NAMALWA (cell line): ENCODE measurements around the gene LHX5.
A peak's percentile ranks its signal among the peaks of the same experiment; 100 is the strongest.

Source experiments
- DNase-seq: peaks from one replicate; pipeline ENCODE4 v3.0.0-alpha.2; 2015; ENCODE audit warnings: low spot score

The LHX5 gene

DNA sequence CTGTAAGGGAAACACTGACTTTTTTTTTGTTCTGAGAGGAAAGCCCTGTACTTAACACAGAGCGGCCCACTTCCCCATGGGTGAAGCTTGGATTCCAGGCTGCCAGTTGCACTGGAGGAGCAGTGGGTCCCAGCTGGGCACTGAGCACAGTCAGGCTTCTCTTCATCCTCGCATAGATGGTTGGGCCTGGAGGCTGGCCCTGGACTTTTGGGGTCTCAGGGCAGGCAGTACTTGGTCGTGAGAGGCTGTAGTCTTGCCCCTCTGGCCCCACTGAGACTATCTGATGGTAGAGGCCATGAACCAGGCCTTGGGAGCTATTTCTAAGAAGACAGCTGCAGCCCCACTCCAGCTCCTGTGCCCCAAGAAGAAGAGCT lies 6.2 kb upstream of the LHX5 start:
- DNase-seq: no peak

GRCh38 chr12:113477171-113477841 lies 5.6 kb upstream of the LHX5 start:
- DNase-seq: no peak

DNA sequence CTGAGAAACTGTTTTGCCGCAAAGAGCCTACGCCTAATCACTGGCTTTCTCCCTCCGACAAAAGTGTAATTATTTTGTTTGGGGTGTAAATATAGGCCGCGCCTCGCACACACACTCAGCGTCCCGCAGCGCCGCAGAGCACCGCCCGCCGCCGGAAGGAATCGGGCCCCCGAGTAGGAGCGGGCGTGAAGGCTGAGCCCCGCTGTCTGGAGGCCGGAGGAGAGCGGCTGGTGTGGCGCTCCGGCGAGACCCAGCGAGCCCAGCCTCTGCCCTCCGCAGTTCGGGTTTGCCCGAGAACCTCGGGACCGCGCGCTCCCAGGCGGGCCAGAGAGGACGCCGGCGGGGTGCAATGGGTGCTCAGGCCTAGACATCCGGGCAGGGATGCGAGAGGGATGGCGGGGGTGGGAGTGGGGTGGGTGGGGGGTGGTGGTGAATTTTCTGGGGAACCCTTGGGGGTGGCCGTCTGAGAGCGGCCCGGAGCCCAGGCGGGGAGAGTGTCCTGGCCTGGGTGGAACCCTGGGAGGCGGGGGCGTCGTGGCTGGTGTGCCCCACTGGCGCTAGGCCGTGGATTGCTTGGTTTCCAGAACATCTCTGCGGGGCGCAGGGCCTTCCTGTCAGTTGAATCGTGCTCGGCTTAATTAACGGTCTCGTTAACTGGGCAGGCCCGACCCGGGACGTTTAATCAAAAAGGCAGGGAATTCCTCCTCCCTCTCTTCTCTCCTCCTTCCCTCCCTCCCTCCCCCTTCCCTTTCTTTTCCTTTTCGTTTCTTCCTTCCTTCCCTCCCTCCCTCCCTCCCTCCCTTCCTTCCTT lies 4.7 kb upstream of the LHX5 start:
- DNase-seq: no peak

- no peak for DNase-seq
These were observed 3.9 kb upstream of the LHX5 start for GRCh38 chr12:113475451-113476175.

DNA sequence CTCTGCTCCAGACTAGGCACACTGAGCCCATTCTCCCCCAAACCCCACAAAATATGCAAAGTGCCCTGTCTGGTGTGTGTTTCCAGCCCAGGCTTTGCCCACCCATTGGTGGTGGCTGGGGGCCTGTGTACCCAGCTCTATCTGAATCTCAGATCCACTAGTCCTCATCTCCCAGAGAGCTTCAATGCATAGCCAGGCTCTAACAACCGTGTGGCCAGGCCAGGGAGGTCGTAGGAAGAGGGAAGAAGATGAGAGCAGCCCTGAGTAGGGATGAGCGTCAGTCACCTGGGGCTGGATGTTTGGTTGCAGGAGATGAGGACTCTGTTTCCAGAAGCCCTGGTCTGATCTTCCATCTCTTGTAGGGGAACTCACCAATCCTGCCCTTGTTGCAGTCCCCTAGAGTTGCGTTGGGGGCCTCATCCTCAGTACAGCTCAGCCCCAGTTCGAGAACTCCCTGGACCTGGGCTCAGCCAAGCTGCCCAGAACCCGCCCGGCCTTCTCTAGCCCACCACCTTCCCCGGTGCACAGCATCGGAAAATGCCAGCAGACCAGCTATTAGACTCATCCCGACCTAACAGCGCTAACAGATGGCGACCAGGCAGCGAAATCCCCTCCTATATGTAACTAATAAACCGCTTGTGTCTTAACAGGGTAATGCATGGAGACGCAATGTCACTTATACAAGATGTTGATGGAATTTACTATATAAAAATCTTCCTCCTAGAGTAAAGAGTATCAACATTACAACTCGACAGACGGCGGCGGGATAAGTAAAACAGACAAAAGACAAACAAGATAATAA lies 3.2 kb upstream of the LHX5 start:
- no peak for DNase-seq

GRCh38 chr12:113473942-113474341 lies 2.3 kb upstream of the LHX5 start:
- no peak for DNase-seq

DNA sequence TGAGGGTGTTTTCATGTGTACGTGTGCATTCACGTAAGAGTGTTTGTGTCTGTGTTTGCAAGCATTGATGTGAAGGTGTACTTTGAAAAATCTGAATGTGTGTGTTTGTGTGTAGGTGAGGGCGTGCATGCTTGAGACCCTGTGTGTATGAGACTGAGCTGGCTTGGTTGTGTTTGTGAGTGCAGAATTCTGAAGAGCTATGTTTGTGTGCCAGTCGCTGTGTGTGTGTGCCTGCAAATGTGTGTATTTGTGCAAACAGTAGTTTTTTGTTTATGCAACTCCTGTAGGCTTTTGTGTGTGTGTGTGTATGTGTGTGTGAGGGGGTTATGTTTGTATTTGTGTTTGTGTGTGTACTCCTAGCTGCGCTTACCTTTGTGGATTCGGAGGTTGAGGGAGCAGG lies 1.7 kb upstream of the LHX5 start:
- no peak for DNase-seq

GRCh38 chr12:113472191-113473121 lies 785 bp upstream of the LHX5 start:
- DNase-seq: no peak

- no peak for DNase-seq
These were observed 626 bp downstream of the LHX5 start for GRCh38 chr12:113470871-113471618.

DNA sequence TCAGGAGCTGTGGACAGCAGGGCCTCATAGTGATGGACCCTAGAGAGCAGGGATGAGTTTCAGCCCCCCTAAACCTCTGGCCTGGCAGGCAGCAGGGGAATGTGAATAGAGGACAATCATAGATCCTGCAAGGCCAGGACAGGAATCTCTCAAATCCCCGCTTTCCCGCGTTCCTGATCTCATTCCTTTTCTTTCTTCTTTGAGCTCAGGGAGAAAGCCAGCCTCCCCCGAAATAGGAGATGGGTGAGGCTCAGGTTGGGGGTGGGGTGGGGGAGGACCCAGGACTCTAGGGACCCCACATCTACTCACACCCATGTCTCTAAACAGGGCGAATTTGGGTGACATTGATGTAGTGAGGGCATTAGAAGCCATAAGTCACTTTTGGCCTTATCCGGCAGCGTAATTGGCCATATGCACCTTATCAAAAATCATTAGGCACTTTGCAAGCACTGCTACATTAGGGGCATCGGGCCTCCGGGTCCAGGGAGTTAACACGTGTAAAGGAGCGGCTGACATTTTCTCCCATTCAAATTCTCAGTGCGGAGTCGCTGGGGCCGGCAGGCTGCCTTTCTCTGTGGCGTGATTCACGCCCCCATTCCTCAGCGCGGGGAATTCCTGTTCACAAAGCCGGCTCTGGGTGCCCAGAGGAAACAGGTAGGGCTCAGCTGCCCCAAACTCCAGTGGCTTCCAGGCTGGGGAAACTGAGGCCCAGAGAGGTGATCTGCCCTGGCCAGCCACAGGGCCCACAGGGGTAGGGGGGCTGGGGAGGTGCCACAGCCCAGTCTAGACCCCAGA lies 1.5 kb downstream of the LHX5 start:
- DNase-seq: no peak

- DNase-seq: no peak
These were observed 2.3 kb downstream of the LHX5 start for GRCh38 chr12:113469224-113469948.

DNA sequence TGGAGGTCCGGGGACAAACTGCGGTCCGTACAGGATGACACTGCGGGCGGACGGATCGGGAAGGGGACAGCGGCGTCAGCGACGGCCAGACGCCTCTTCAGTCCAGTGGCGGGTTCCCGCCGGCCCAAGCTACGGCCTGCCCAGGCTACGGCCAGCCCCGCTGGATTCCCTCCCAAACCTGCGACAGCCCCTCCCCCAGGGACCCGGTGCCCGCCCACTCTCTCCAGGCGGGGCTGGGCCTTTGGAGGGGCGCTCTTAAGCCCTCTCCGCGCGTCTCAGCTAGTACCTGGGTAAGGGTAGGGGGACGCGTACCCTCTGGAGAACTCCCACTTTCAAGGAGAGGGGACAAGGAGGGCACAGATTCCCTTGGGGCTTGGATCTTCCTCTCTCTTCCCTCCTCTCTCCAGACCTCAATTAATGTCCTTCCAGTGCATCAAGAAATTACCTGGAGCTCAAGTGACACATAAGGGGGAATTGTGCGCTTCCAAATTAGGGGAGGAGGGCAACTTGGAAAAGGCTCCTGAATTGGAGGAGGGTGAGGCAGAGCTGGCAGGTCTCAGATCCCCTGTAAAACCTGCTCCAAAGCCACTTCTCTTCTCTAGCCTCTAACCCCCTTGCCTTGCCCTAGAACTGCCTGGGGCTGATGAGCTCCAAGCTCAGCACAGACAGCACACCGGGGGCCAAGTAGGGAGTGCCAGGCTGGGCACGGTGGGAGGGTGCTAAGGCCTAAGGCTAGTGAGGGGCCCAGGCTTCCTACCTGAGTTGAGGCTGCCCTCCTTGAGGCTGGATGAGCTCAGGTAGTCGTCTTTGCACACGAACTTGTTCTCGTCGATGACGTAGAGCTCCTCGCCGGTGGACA lies 3.1 kb downstream of the LHX5 start:
- DNase-seq: no peak

- no peak for DNase-seq
These were observed 3.9 kb downstream of the LHX5 start for GRCh38 chr12:113467502-113468364.

- DNase-seq: no peak
These were observed 4.5 kb downstream of the LHX5 start for GRCh38 chr12:113467142-113467501.

DNA sequence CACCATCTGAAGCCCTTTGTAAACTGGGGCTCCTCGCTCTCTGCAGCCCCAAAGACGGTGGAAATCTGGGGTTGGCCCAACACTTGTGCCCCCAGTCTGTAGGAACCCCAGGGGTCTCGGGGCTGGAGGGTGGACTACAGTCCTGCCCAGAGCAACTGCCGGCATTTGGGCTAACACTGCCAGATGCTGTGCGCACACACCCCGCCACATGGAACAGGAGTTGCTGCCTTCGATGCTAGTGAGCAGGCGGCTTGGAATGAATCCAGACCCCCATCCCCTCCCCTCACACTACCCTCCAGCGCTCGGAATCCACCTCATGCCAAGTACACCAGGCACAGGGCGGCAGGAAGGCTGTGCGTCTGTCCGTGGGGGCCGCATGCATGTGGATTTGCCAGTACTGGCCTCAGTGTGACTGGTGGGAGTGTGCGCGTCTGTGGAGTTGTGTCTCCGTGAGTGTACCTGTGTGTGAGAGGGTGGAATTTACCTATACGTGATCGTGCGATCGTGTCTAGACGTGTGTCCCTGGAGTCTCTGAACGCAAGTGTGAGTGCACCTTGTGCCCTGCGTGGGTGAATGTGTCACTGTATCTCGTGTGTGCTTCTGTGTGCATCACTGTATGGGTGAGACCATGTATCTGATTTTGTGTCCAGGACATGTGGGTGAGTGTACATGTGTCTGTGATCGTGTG lies 5.1 kb downstream of the LHX5 start:
- DNase-seq: no peak

DNA sequence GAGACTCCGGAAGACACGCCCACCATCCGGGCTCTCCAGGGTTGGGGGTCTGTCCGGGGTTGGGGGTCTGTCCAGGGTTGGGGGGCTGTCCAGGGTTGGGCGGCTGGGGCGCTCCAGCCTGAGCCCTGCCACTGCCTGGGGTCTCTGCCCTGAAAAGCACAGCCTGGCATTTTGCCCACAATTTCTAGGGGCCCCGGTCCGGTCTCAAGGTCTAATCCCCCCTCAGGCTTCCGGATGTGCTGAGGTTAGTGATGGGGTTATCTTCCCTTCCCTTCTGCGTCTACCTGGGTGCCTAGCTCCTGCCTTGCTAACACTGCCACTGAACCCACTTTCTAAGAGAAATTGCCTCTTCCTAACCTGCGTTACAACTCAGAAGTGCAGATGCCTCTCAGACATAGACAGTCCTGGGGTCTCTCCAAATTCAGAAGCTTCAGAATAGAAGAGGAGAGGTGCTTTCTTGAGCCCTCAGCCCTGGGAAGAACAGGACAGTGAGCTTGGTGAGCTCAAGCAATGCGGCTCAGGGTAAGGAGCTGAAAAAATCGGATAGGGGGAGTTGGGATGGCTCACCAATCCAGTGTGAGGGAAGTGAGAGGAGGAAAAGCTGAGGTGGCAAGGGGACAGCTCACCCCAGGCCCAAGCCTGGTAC lies 5.7 kb downstream of the LHX5 start:
- DNase-seq: peak; percentile 28
